ENCODE measurements around the gene TRAF1.

Gene TRAF1

GRCh38 chr9:120941046-120941770 is 14.6 kb upstream of the TRAF1 start:
- peaks cover 2 to 15% (median 12%) of the 10 kb centered on the region in 4 experiments for H3K4me1 ChIP-seq (ENCODE audit: control extremely low read depth in 1 of 4, control insufficient read depth in 4 of 4, insufficient read depth in 4 of 4, low read length in 3 of 4)
- POLR2A ChIA-PET = no interaction called here
- WGBS (ENCODE audit: insufficient coverage) = 99% methylated on average over 6 of the region's 6 CpGs
- H3K9me3 ChIP-seq (ENCODE audit: control extremely low read depth in 1 of 5, control insufficient read depth in 4 of 5, insufficient read depth in 2 of 5, low read depth in 1 of 5, low read length in 4 of 5) = no peaks in the 10 kb centered on the region
- CTCF ChIA-PET = no interaction called here
- H3K27me3 ChIP-seq (replicated peaks in 2 of 5; ENCODE audit: control insufficient read depth in 4 of 5, insufficient read depth in 5 of 5, low read length in 4 of 5) = no peaks in the 10 kb centered on the region
- no peak overlapping the region for H3K4me3 ChIP-seq (ENCODE audit: control insufficient read depth in 1 of 7, extremely low read depth in 1 of 7, insufficient read depth in 4 of 7, low read depth in 2 of 7, low read length in 6 of 7)
- DNase-seq = no peak
- no peak overlapping the region for H3K27ac ChIP-seq (ENCODE audit: insufficient read depth in 1 of 2, low read depth in 1 of 2, low read length in 2 of 2, poor library complexity in 1 of 2, severe bottlenecking in 2 of 2)
- H3K36me3 ChIP-seq (ENCODE audit: control insufficient read depth in 4 of 4, insufficient read depth in 4 of 4, low read length in 3 of 4) = no peaks in the 10 kb centered on the region

GRCh38 chr9:120940573-120940972 is 14.0 kb upstream of the TRAF1 start:
- H3K4me1 ChIP-seq (ENCODE audit: control extremely low read depth in 1 of 4, control insufficient read depth in 4 of 4, insufficient read depth in 4 of 4, low read length in 3 of 4) = peaks cover 9 to 19% (median 16%) of the 10 kb centered on the region in 4 experiments
- 93% methylated on average over 10 of the region's 10 CpGs for WGBS (ENCODE audit: insufficient coverage)
- POLR2A ChIA-PET = no interaction called here
- H3K27me3 ChIP-seq (replicated peaks in 2 of 5; ENCODE audit: control insufficient read depth in 4 of 5, insufficient read depth in 5 of 5, low read length in 4 of 5) = no peaks in the 10 kb centered on the region
- no peaks in the 10 kb centered on the region for H3K36me3 ChIP-seq (ENCODE audit: control insufficient read depth in 4 of 4, insufficient read depth in 4 of 4, low read length in 3 of 4)
- CTCF ChIA-PET = no interaction called here
- DNase-seq = no peak
- H3K9me3 ChIP-seq (ENCODE audit: control extremely low read depth in 1 of 5, control insufficient read depth in 4 of 5, insufficient read depth in 2 of 5, low read depth in 1 of 5, low read length in 4 of 5) = no peaks in the 10 kb centered on the region
- no peak overlapping the region for H3K27ac ChIP-seq (ENCODE audit: insufficient read depth in 1 of 2, low read depth in 1 of 2, low read length in 2 of 2, poor library complexity in 1 of 2, severe bottlenecking in 2 of 2)
- H3K4me3 ChIP-seq (ENCODE audit: control insufficient read depth in 1 of 7, extremely low read depth in 1 of 7, insufficient read depth in 4 of 7, low read depth in 2 of 7, low read length in 6 of 7) = no peak overlapping the region

- Histone ChIP-seq H3K27ac (ENCODE audit: insufficient read depth in 1 of 2, low read depth in 1 of 2, low read length in 2 of 2, poor library complexity in 1 of 2, severe bottlenecking in 2 of 2) (no peak overlapping the region), H3K27me3 (replicated peaks in 2 of 5; ENCODE audit: control insufficient read depth in 4 of 5, insufficient read depth in 5 of 5, low read length in 4 of 5) (no peaks in the 10 kb centered on the region), H3K4me3 (ENCODE audit: control insufficient read depth in 1 of 7, extremely low read depth in 1 of 7, insufficient read depth in 4 of 7, low read depth in 2 of 7, low read length in 6 of 7) (no peak overlapping the region), H3K9me3 (ENCODE audit: control extremely low read depth in 1 of 5, control insufficient read depth in 4 of 5, insufficient read depth in 2 of 5, low read depth in 1 of 5, low read length in 4 of 5) (no peaks in the 10 kb centered on the region), H3K36me3 (ENCODE audit: control insufficient read depth in 4 of 4, insufficient read depth in 4 of 4, low read length in 3 of 4) (no peaks in the 10 kb centered on the region), H3K4me1 (ENCODE audit: control extremely low read depth in 1 of 4, control insufficient read depth in 4 of 4, insufficient read depth in 4 of 4, low read length in 3 of 4) (peaks cover 22 to 36% (median 32%) of the 10 kb centered on the region in 4 experiments)
- POLR2A ChIA-PET = no interaction called here
- 100% methylated on average over 1 of the region's 3 CpGs for WGBS (ENCODE audit: insufficient coverage)
- CTCF ChIA-PET = interaction anchor here (1.0 to 4.0 kb wide), 7 partner anchors 9 to 183 kb away, joined by 3 to 24 read pairs (median 3); no protein-coding TSS in a partner anchor
- no peak for DNase-seq
These were observed 12.3 kb upstream of the TRAF1 start for GRCh38 chr9:120938851-120939250.

- no peaks in the 10 kb centered on the region for H3K36me3 ChIP-seq (ENCODE audit: control insufficient read depth in 4 of 4, insufficient read depth in 4 of 4, low read length in 3 of 4)
- no peak overlapping the region for H3K27ac ChIP-seq (ENCODE audit: insufficient read depth in 1 of 2, low read depth in 1 of 2, low read length in 2 of 2, poor library complexity in 1 of 2, severe bottlenecking in 2 of 2)
- CTCF ChIA-PET = interaction anchor here (0.9 to 4.0 kb wide), 9 partner anchors 8 to 181 kb away, joined by 3 to 24 read pairs (median 5); partner anchors contain the start of gene TRAF1
- peaks cover 23 to 46% (median 40%) of the 10 kb centered on the region in 4 experiments for H3K4me1 ChIP-seq (ENCODE audit: control extremely low read depth in 1 of 4, control insufficient read depth in 4 of 4, insufficient read depth in 4 of 4, low read length in 3 of 4)
- H3K4me3 ChIP-seq (ENCODE audit: control insufficient read depth in 1 of 7, extremely low read depth in 1 of 7, insufficient read depth in 4 of 7, low read depth in 2 of 7, low read length in 6 of 7) = no peak overlapping the region
- 100% methylated on average over 1 of the region's 1 CpG for WGBS (ENCODE audit: insufficient coverage)
- DNase-seq = no peak
- H3K27me3 ChIP-seq (replicated peaks in 2 of 5; ENCODE audit: control insufficient read depth in 4 of 5, insufficient read depth in 5 of 5, low read length in 4 of 5) = no peaks in the 10 kb centered on the region
- POLR2A ChIA-PET = no interaction called here
- H3K9me3 ChIP-seq (ENCODE audit: control extremely low read depth in 1 of 5, control insufficient read depth in 4 of 5, insufficient read depth in 2 of 5, low read depth in 1 of 5, low read length in 4 of 5) = no peaks in the 10 kb centered on the region
These were observed 11.0 kb upstream of the TRAF1 start for GRCh38 chr9:120937596-120937995.

- Histone ChIP-seq H3K4me1 (ENCODE audit: control extremely low read depth in 1 of 4, control insufficient read depth in 4 of 4, insufficient read depth in 4 of 4, low read length in 3 of 4) (peaks cover 27 to 51% (median 45%) of the 10 kb centered on the region in 4 experiments), H3K4me3 (ENCODE audit: control insufficient read depth in 1 of 7, extremely low read depth in 1 of 7, insufficient read depth in 4 of 7, low read depth in 2 of 7, low read length in 6 of 7) (no peak overlapping the region), H3K27ac (ENCODE audit: insufficient read depth in 1 of 2, low read depth in 1 of 2, low read length in 2 of 2, poor library complexity in 1 of 2, severe bottlenecking in 2 of 2) (no peak overlapping the region), H3K27me3 (replicated peaks in 2 of 5; ENCODE audit: control insufficient read depth in 4 of 5, insufficient read depth in 5 of 5, low read length in 4 of 5) (no peaks in the 10 kb centered on the region), H3K36me3 (ENCODE audit: control insufficient read depth in 4 of 4, insufficient read depth in 4 of 4, low read length in 3 of 4) (no peaks in the 10 kb centered on the region), H3K9me3 (ENCODE audit: control extremely low read depth in 1 of 5, control insufficient read depth in 4 of 5, insufficient read depth in 2 of 5, low read depth in 1 of 5, low read length in 4 of 5) (no peaks in the 10 kb centered on the region)
- DNase-seq = no peak
- CTCF ChIA-PET = interaction anchor here (0.9 to 4.0 kb wide), 10 partner anchors 9 to 103 kb away, joined by 3 to 24 read pairs (median 4); partner anchors contain the start of gene TRAF1
- WGBS (ENCODE audit: insufficient coverage) = 88% methylated on average over 1 of the region's 1 CpG
- POLR2A ChIA-PET = no interaction called here
These were observed 10.5 kb upstream of the TRAF1 start for GRCh38 chr9:120937127-120937526.

- 14% methylated on average over 1 of the region's 2 CpGs for WGBS (ENCODE audit: insufficient coverage)
- H3K27me3 ChIP-seq (replicated peaks in 2 of 5; ENCODE audit: control insufficient read depth in 4 of 5, insufficient read depth in 5 of 5, low read length in 4 of 5) = no peaks in the 10 kb centered on the region
- ChIA-PET POLR2A (no interaction called here), CTCF (interaction anchor here (0.9 to 4.0 kb wide), 10 partner anchors 9 to 180 kb away, joined by 3 to 24 read pairs (median 4); partner anchors contain the start of gene TRAF1)
- H3K4me3 ChIP-seq (ENCODE audit: control insufficient read depth in 1 of 7, extremely low read depth in 1 of 7, insufficient read depth in 4 of 7, low read depth in 2 of 7, low read length in 6 of 7) = no peak overlapping the region
- H3K9me3 ChIP-seq (ENCODE audit: control extremely low read depth in 1 of 5, control insufficient read depth in 4 of 5, insufficient read depth in 2 of 5, low read depth in 1 of 5, low read length in 4 of 5) = no peaks in the 10 kb centered on the region
- no peak for DNase-seq
- peaks cover 31 to 55% (median 49%) of the 10 kb centered on the region in 4 experiments for H3K4me1 ChIP-seq (ENCODE audit: control extremely low read depth in 1 of 4, control insufficient read depth in 4 of 4, insufficient read depth in 4 of 4, low read length in 3 of 4)
- H3K27ac ChIP-seq (ENCODE audit: insufficient read depth in 1 of 2, low read depth in 1 of 2, low read length in 2 of 2, poor library complexity in 1 of 2, severe bottlenecking in 2 of 2) = no peak overlapping the region
- no peaks in the 10 kb centered on the region for H3K36me3 ChIP-seq (ENCODE audit: control insufficient read depth in 4 of 4, insufficient read depth in 4 of 4, low read length in 3 of 4)
These were observed 10.1 kb upstream of the TRAF1 start for GRCh38 chr9:120936764-120937122.
